Small intestine (tissue), 7 donors: ENCODE data around the gene DIO3. TPM values are rescaled to one million over a fixed set of nuclear protein-coding genes. Genes with fewer than 3 reads are reported as not detected.
"Not testable (repeated sequence)": the region's sequence is repeated elsewhere in the genome, so short reads cannot be mapped to it uniquely, and the experiment has no call there.

Experiments used
- DNase-seq, 2 donors: peaks; one replicate each; pipeline versions ENCODE4 v3.0.0 to v3.0.0-alpha.2; 2013
- FAIRE-seq: peaks from 2 replicates; lab custom pipeline; 2012; peaks lifted over from hg19 to GRCh38; lab: Jason Lieb, UNC
- H3K27ac ChIP-seq, 3 donors: one replicate each; pipeline ENCODE4 v1.5.1; 2013; ENCODE audit warnings: low read length in 2 of 3, mild to moderate bottlenecking in 2 of 3, control low read depth in 1 of 3, inconsistent platforms in 1 of 3, low read depth in 1 of 3, moderate library complexity in 1 of 3
- H3K27me3 ChIP-seq, 3 donors: one replicate each; pipeline ENCODE4 v1.6.1; 2013; ENCODE audit warnings: low read length in 3 of 3, inconsistent platforms in 1 of 3; ENCODE audit not compliant: control insufficient read depth in 3 of 3, insufficient read depth in 3 of 3
- H3K36me3 ChIP-seq, 3 donors: one replicate each; pipeline ENCODE4 v1.6.1; 2013; ENCODE audit warnings: low read length in 3 of 3, inconsistent platforms in 1 of 3, low read depth in 1 of 3, mild to moderate bottlenecking in 1 of 3, moderate library complexity in 1 of 3; ENCODE audit not compliant: control insufficient read depth in 3 of 3, insufficient read depth in 2 of 3
- H3K4me1 ChIP-seq, 3 donors: one replicate each; pipeline ENCODE4 v1.6.1; 2013; ENCODE audit warnings: low read length in 2 of 3, inconsistent platforms in 1 of 3, low read depth in 1 of 3, mild to moderate bottlenecking in 1 of 3, moderate library complexity in 1 of 3; ENCODE audit not compliant: control insufficient read depth in 3 of 3, insufficient read depth in 2 of 3
- H3K4me3 ChIP-seq, 3 donors: one replicate each; pipeline ENCODE4 v1.5.1; 2013; ENCODE audit warnings: low read length in 3 of 3, control low read depth in 1 of 3, inconsistent platforms in 1 of 3, low read depth in 1 of 3, mild to moderate bottlenecking in 1 of 3, moderate library complexity in 1 of 3
- H3K9me3 ChIP-seq, 2 donors: one replicate each; pipeline ENCODE4 v1.6.1; 2013; ENCODE audit warnings: low read depth in 1 of 2, low read length in 1 of 2; ENCODE audit not compliant: control insufficient read depth in 2 of 2, insufficient read depth in 1 of 2
- WGBS, 3 donors: extraction: QIAGEN DNeasy Blood & Tissue Kit; methylation state at CpG; one replicate each; pipeline ENCODE4 v1.1.7; 2013; 5-methylcytosine and 5-hydroxymethylcytosine counted together
- polyA plus RNA-seq, 4 donors: library from polyadenylated mRNA; stranded (reverse) in 3 of 4; unstranded in 1 of 4; fragments of 200-250 nt in 3 of 4; fragments of 120-200 nt in 1 of 4; gene quantifications; one replicate each; pipeline versions ENCODE4 v1.2.1 to v1.2.3, GENCODE V29; 2013
- donor health status: healthy with polysubstance abuse.
- donor health status: control.
- donor health status: control.
- donor health status: Bipolar disorder and iron deficiency.
- donor health status: healthy.

DIO3 gene
- polyA plus RNA-seq, 4 donors: 2.0 to 16.6 TPM; not detected in 2

DNA sequence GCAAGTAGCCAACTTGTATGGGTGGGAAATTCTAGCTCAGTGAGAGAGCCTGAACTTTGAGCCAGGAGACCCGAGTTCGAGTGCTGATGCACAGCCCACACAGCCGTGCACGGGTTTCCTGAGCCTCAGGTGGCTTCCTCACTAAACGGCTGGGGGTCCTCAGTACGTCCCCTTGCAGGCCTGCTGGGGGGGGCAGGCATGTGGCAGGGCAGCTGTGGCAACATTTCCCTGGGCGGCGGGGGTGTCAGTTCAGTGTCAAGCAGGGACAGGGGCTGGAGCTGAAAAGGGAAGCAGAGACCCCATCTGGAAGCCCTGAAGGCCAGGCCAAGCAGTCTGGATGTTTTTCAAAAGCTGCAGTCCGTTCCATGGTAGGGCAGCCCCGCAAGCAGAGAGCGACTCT lies 14.6 kb upstream of the DIO3 start:
- Histone ChIP-seq H3K36me3 (peaks cover 0 to under 1% (median 0%) of the 10 kb centered on the region in 3 donors), H3K27ac (no peak overlapping the region), H3K4me1 (peaks cover 0 to 19% (median 0%) of the 10 kb centered on the region in 3 donors), H3K9me3 (peaks cover 0 to 4% of the 10 kb centered on the region in 2 donors), H3K4me3 (no peak overlapping the region), H3K27me3 (no peaks in the 10 kb centered on the region)
- FAIRE-seq (no peak), DNase-seq (no peak)
- 84% methylated on average over 11 of the region's 11 CpGs for WGBS, 3 donors

DNA sequence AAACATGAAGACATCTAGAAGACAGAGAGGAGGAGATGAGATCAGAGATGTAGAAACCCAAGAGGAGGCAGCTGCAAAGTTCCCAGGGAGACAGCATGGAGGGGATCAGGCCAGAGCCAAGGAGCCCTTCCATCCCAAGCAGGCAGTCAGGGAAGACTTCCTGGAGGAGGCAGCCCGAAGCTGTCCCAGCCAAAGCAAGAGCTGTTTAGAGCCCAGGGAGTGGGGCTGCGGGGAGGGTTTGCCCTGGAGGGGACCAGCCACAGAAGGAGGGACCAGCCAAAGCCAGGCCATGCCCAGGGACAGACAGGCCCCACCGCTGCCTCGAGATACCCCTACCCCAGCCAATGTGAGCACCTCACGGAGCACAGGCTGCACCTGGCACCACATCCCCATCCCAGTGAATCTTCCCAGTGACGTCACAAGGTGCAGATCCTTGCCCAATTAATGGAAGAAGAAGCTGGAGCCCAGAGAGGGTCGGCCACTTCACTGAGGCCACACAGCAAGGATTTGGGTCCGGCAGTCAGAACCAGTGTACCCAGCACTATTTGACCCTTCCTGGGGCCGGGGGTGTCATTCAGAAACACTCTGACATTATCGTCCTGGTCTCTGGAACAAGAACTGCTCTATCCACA lies 14.1 kb upstream of the DIO3 start:
- FAIRE-seq: no peak
- Histone ChIP-seq H3K4me1 (peaks cover 0 to 19% (median 0%) of the 10 kb centered on the region in 3 donors), H3K27ac (no peak overlapping the region), H3K27me3 (no peaks in the 10 kb centered on the region), H3K36me3 (peaks cover 0 to 2% (median 0%) of the 10 kb centered on the region in 3 donors), H3K4me3 (no peak overlapping the region), H3K9me3 (peaks cover 0 to 4% of the 10 kb centered on the region in 2 donors)
- 80 to 84% (median 83%) methylated on average over 10 of the region's 10 CpGs for WGBS, 3 donors
- DNase-seq: no peak

DNA sequence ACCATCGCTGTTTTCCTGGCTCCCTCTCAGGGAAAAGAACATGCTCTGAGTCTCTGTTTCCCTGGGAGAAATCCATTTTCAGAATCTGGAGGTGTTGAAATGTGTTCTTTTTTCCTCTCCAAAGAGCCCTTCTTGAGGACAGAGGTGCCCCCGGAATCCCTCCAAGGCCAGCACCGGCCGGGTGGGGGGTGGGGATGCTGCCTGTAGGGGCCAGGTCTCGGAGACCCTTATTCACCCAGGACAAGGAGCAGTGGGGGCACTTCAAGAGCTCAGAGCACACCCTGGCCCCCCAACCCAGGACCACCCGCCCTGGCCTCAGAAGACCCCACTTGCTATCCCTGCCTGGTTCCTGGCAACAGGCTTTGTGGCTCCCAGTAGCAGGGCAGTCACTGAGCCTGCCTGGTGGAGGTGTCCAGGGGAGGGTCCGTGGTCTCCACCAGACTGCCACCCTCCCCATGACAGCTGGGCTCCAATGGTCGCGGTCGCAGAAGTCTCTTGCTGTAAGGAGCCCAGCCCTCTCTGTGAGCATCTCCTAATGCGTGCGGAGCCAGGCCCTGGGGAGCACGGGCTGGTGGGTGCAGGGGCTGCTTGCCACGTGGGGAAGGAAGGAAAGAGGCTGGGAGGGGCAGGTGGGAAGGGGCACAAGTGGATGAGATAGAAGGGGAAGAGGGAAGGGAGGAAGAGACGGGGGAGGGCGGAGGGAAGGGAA lies 13.2 kb upstream of the DIO3 start:
- Histone ChIP-seq H3K27ac (no peak overlapping the region), H3K4me3 (no peak overlapping the region), H3K27me3 (no peaks in the 10 kb centered on the region), H3K4me1 (peaks cover 0 to 18% (median 0%) of the 10 kb centered on the region in 3 donors), H3K9me3 (peaks cover 0 to 4% of the 10 kb centered on the region in 2 donors), H3K36me3 (peaks cover 0 to 2% (median 0%) of the 10 kb centered on the region in 3 donors)
- DNase-seq: no peak
- FAIRE-seq: no peak
- WGBS, 3 donors: 67 to 77% (median 77%) methylated on average over 15 to 16 of the region's 16 CpGs

DNA sequence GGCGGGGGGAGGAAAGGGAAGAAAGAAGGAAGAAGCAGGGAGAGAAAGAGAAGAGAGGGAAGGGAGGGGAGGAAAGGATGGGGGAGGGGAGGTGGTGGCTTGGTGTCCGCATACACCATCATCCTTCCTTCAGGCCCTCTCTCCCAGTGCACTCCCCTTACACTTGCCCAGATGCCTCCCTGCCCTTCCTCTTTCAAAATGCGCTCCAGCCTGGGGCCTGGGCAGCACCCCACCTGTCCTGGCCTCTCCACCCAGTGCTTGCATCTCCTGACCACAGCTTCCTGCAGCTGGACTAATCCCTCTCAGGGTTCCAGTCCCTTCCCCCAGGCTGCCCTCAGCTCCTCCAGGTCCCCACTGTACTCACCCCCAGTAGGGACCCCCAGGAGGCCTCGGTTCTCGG lies 12.6 kb upstream of the DIO3 start:
- DNase-seq (no peak), FAIRE-seq (no peak)
- H3K27me3 ChIP-seq: no peaks in the 10 kb centered on the region
- no peak overlapping the region for H3K27ac ChIP-seq
- H3K9me3 ChIP-seq: peaks cover 0 to 4% of the 10 kb centered on the region in 2 donors
- WGBS, 3 donors: 81 to 90% (median 89%) methylated on average over 4 to 5 of the region's 5 CpGs
- H3K4me3 ChIP-seq: no peak overlapping the region
- peaks cover 0 to 2% (median 0%) of the 10 kb centered on the region in 3 donors for H3K36me3 ChIP-seq
- H3K4me1 ChIP-seq: peaks cover 0 to 17% (median 0%) of the 10 kb centered on the region in 3 donors

DNA sequence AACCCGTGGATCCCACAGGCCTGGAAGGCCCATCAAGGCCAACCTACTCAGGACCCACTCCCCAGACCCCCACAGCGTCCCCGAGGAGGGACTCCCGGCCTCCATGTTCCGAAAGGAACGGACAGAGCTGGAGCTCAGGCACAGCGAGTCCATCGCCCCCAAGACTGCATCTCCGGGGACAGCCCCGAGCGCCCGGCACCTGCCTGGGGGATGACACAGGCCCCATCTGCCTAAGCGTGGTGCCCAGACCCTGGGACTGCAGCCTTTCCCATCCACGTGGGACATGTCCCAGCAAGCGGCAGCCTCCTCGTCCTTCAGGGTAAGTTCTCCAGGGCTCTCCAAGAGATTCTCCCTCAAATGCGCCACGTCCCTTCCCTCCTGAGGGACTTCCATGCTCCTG lies 12.1 kb upstream of the DIO3 start:
- FAIRE-seq (no peak), DNase-seq (no peak)
- H3K4me3 ChIP-seq: no peak overlapping the region
- 86 to 92% (median 89%) methylated on average over 17 to 18 of the region's 18 CpGs for WGBS, 3 donors
- peaks cover 0 to 17% (median 0%) of the 10 kb centered on the region in 3 donors for H3K4me1 ChIP-seq
- H3K27me3 ChIP-seq: no peaks in the 10 kb centered on the region
- H3K36me3 ChIP-seq: peaks cover 0 to 3% (median 0%) of the 10 kb centered on the region in 3 donors
- no peak overlapping the region for H3K27ac ChIP-seq
- H3K9me3 ChIP-seq: peaks cover 0 to 4% of the 10 kb centered on the region in 2 donors

DNA sequence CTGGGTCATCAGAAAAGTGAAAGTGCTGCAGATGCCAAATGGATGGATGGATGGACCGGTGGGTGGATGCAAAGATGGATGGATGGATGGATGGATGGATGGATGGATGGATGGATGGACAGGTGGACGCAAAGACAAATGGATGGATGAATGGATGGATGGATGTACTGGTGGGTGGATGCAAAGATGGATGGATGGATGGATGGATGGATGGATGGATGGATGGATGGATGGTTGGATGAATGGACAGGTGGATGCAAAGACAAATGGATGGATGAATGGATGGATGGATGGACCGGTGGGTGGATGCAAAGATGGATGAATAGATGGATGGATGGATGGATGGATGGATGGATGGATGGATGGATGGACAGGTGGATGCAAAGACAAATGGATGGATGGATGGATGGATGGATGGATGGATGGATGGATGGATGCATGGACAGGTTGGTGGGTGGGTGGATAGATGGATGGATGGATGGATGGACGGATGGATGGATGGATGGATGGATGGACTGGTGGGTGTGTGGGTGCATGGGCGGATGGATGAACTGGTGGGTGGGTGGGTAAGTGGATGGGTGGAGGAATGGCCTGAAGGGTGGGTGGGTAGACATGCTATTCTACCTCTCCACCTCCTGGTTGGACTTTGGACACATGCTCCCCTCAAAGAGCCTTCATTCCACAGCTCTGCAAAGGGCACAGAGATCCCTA lies 10.9 kb upstream of the DIO3 start:
- not testable (repeated sequence) for H3K36me3 ChIP-seq, H3K27me3 ChIP-seq, H3K9me3 ChIP-seq, DNase-seq, FAIRE-seq, H3K4me3 ChIP-seq, H3K27ac ChIP-seq
- 80 to 90% (median 90%) methylated on average over 5 of the region's 5 CpGs for WGBS, 3 donors
- peaks cover 0 to 26% (median 0%) of the 10 kb centered on the region in 3 donors for H3K4me1 ChIP-seq

DNA sequence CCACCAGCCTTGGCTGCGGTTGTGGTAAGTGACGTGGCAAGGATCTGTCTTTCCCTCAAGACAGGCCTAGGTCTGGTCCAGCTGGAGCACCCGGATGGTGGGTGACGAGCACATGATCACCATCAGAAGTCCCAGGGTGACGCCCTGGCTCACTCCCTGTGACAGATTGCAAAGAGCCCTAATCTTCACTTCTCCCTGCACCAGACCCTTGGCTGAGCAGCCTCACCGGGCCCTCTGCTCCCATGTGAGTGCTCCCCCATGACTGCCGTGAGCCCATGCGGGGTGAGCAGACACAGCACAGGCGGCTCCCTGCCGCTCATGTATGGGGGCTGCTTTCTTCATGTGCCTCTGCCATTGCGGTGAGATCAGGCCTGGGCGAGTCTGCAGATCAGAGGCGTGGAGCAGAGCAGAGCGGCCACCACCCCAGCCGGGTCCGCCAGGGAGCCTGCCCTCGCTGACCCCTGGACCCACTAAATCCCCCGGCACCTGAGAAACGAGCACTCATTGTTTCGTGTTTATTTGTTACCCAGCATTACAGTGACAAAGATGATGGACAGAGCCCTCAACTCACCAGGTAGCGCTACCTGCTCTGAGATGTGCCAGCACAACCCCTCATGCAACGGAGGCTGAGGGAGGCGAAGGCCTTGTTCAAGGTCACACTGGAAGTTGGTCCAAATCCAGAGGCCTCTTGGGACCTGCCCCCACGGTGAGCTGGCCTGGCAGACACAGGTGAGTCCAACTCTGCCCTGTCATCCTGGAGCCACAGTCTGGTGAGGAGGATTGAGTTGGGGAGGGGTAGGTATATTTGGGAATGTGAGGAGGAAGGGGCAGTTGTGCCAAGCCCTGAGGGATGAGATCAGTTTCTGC lies 9.3 kb upstream of the DIO3 start:
- Histone ChIP-seq H3K27ac (no peak overlapping the region), H3K27me3 (no peaks in the 10 kb centered on the region), H3K36me3 (peaks cover 0 to 14% (median 0%) of the 10 kb centered on the region in 3 donors), H3K4me1 (peaks cover 0 to 32% (median 0%) of the 10 kb centered on the region in 3 donors), H3K4me3 (no peak overlapping the region), H3K9me3 (no peaks in the 10 kb centered on the region)
- 61 to 87% (median 77%) methylated on average over 24 of the region's 24 CpGs for WGBS, 3 donors
- DNase-seq: no peak
- FAIRE-seq: no peak
